ENCODE data around the gene CDCA4.

Gene CDCA4

GRCh38 chr14:104971447-104972240, 49.2 kb downstream of the CDCA4 start:
- intact Hi-C loops (cut with DNase I) = no loop called here

GRCh38 chr14:104970231-104971068, 50.4 kb downstream of the CDCA4 start:
- intact Hi-C loops (cut with DNase I) = no loop called here
- no peak for DNase-seq

More at GRCh38 chr14:104971447-104972240, 49.2 kb downstream of the CDCA4 start:
- DNase-seq = no peak

GRCh38 chr14:104969741-104970230, 51.1 kb downstream of the CDCA4 start:
- intact Hi-C loops (cut with DNase I) = no loop called here
- no peak for DNase-seq

GRCh38 chr14:104968541-104969401, 52.1 kb downstream of the CDCA4 start:
- DNase-seq = no peak

GRCh38 chr14:104968153-104968527, 52.7 kb downstream of the CDCA4 start:
- no peak for DNase-seq
- intact Hi-C loops (cut with DNase I) = no loop called here

More at GRCh38 chr14:104968541-104969401, 52.1 kb downstream of the CDCA4 start:
- intact Hi-C loops (cut with DNase I) = no loop called here

- intact Hi-C loops (cut with DNase I) = no loop called here
- no peak for DNase-seq
Measured at GRCh38 chr14:104967386-104968152, 53.3 kb downstream of the CDCA4 start.

- no peak for DNase-seq
- intact Hi-C loops (cut with DNase I) = no loop called here
Measured at GRCh38 chr14:104966981-104967385, 53.9 kb downstream of the CDCA4 start.

GRCh38 chr14:104966261-104966865, 54.5 kb downstream of the CDCA4 start:
- intact Hi-C loops (cut with DNase I) = no loop called here
- DNase-seq = no peak

GRCh38 chr14:104965561-104966231, 55.2 kb downstream of the CDCA4 start:
- intact Hi-C loops (cut with DNase I) = no loop called here
- peak in 1 of 42 donors; percentile 6 for DNase-seq

GRCh38 chr14:104964546-104964945, 56.3 kb downstream of the CDCA4 start:
- DNase-seq = no peak
- intact Hi-C loops (cut with DNase I) = no loop called here

Measured in head of caudate nucleus (tissue), 42 donors.